ENCODE results near the gene GNB4. TPM values are rescaled to one million over a fixed set of nuclear protein-coding genes. Genes with fewer than 3 reads are reported as not detected.
A peak's percentile ranks its signal among the peaks of the same experiment; 100 is the strongest.

Gene GNB4
- total and polyA plus RNA-seq, 4 donors: 6.3 to 56.2 (median 25.8) TPM

- ATAC-seq (ENCODE audit: insufficient read depth, low FRiP score): no peak
- WGBS, 2 donors: 59 to 62% methylated on average over 5 of the region's 5 CpGs
Measured at GRCh38 chr3:179438841-179439240, 12.4 kb downstream of the GNB4 start.

GRCh38 chr3:179436517-179436916 is 14.8 kb downstream of the GNB4 start:
- DNase-seq: no peak
- H3K9me3 ChIP-seq (ENCODE audit: control insufficient read depth in 4 of 4, insufficient read depth in 3 of 4, low read length in 3 of 4): no peaks in the 10 kb centered on the region
- 19 to 40% methylated on average over 3 of the region's 3 CpGs for WGBS, 2 donors
- ATAC-seq (ENCODE audit: insufficient read depth, low FRiP score): no peak
- H3K9ac ChIP-seq (ENCODE audit: insufficient read depth in 1 of 2, low read length in 2 of 2): no peak overlapping the region
- no peaks in the 10 kb centered on the region for H3K27me3 ChIP-seq (ENCODE audit: control insufficient read depth in 3 of 3, insufficient read depth in 3 of 3, low read length in 2 of 3)
- no peak for TF ChIP-seq CTCF (IDR thresholded peaks at IDR 0.05; ENCODE audit: control extremely low read depth, extremely low read depth)
- no peak overlapping the region for H3K4me3 ChIP-seq
- H3K4me1 ChIP-seq (ENCODE audit: control insufficient read depth in 5 of 5, insufficient read depth in 5 of 5, low read length in 5 of 5): peaks cover 0 to 19% (median 8%) of the 10 kb centered on the region in 5 donors
- no peak overlapping the region for H3K27ac ChIP-seq (ENCODE audit: low read depth in 1 of 2, low read length in 1 of 2)
- H3K36me3 ChIP-seq (ENCODE audit: control insufficient read depth in 4 of 4, insufficient read depth in 4 of 4, low read length in 4 of 4): no peaks in the 10 kb centered on the region

More at GRCh38 chr3:179438841-179439240, 12.4 kb downstream of the GNB4 start:
- H3K27me3 ChIP-seq (ENCODE audit: control insufficient read depth in 3 of 3, insufficient read depth in 3 of 3, low read length in 2 of 3): no peaks in the 10 kb centered on the region
- peaks cover 0 to 2% (median 0%) of the 10 kb centered on the region in 4 donors for H3K36me3 ChIP-seq (ENCODE audit: control insufficient read depth in 4 of 4, insufficient read depth in 4 of 4, low read length in 4 of 4)
- no peak overlapping the region for H3K27ac ChIP-seq (ENCODE audit: low read depth in 1 of 2, low read length in 1 of 2)
- no peak overlapping the region for H3K4me3 ChIP-seq
- no peak for DNase-seq
- H3K9me3 ChIP-seq (ENCODE audit: control insufficient read depth in 4 of 4, insufficient read depth in 3 of 4, low read length in 3 of 4): no peaks in the 10 kb centered on the region
- TF ChIP-seq CTCF (IDR thresholded peaks at IDR 0.05; ENCODE audit: control extremely low read depth, extremely low read depth): no peak
- H3K4me1 ChIP-seq (ENCODE audit: control insufficient read depth in 5 of 5, insufficient read depth in 5 of 5, low read length in 5 of 5): peaks cover 0 to 10% (median 0%) of the 10 kb centered on the region in 5 donors
- no peak overlapping the region for H3K9ac ChIP-seq (ENCODE audit: insufficient read depth in 1 of 2, low read length in 2 of 2)

- no peaks in the 10 kb centered on the region for H3K36me3 ChIP-seq (ENCODE audit: control insufficient read depth in 4 of 4, insufficient read depth in 4 of 4, low read length in 4 of 4)
- no peak for TF ChIP-seq CTCF (IDR thresholded peaks at IDR 0.05; ENCODE audit: control extremely low read depth, extremely low read depth)
- H3K27me3 ChIP-seq (ENCODE audit: control insufficient read depth in 3 of 3, insufficient read depth in 3 of 3, low read length in 2 of 3): no peaks in the 10 kb centered on the region
- H3K9me3 ChIP-seq (ENCODE audit: control insufficient read depth in 4 of 4, insufficient read depth in 3 of 4, low read length in 3 of 4): no peaks in the 10 kb centered on the region
- DNase-seq: no peak
- no peak overlapping the region for H3K4me3 ChIP-seq
- peak overlapping the region in 1 of 2 donors; percentile 6 for H3K9ac ChIP-seq (ENCODE audit: insufficient read depth in 1 of 2, low read length in 2 of 2)
- WGBS, 2 donors: 77% methylated on average over 1 of the region's 1 CpG
- no peak overlapping the region for H3K27ac ChIP-seq (ENCODE audit: low read depth in 1 of 2, low read length in 1 of 2)
- H3K4me1 ChIP-seq (ENCODE audit: control insufficient read depth in 5 of 5, insufficient read depth in 5 of 5, low read length in 5 of 5): peaks cover 6 to 19% (median 9%) of the 10 kb centered on the region in 5 donors
- no peak for ATAC-seq (ENCODE audit: insufficient read depth, low FRiP score)
Measured at GRCh38 chr3:179432451-179432850, 18.8 kb downstream of the GNB4 start.

- Histone ChIP-seq H3K36me3 (ENCODE audit: control insufficient read depth in 4 of 4, insufficient read depth in 4 of 4, low read length in 4 of 4) (no peaks in the 10 kb centered on the region), H3K27me3 (ENCODE audit: control insufficient read depth in 3 of 3, insufficient read depth in 3 of 3, low read length in 2 of 3) (no peaks in the 10 kb centered on the region), H3K9me3 (ENCODE audit: control insufficient read depth in 4 of 4, insufficient read depth in 3 of 4, low read length in 3 of 4) (no peaks in the 10 kb centered on the region), H3K4me1 (ENCODE audit: control insufficient read depth in 5 of 5, insufficient read depth in 5 of 5, low read length in 5 of 5) (peaks cover 6 to 18% (median 9%) of the 10 kb centered on the region in 5 donors), H3K27ac (ENCODE audit: low read depth in 1 of 2, low read length in 1 of 2) (no peak overlapping the region), H3K9ac (ENCODE audit: insufficient read depth in 1 of 2, low read length in 2 of 2) (no peak overlapping the region), H3K4me3 (no peak overlapping the region)
- no peak for ATAC-seq (ENCODE audit: insufficient read depth, low FRiP score)
- no peak for TF ChIP-seq CTCF (IDR thresholded peaks at IDR 0.05; ENCODE audit: control extremely low read depth, extremely low read depth)
- DNase-seq: peak in 2 of 3 donors; percentile 26 to 41
- WGBS, 2 donors: 31 to 59% methylated on average over 3 of the region's 3 CpGs
Measured at GRCh38 chr3:179432021-179432420, 19.2 kb downstream of the GNB4 start.
